ENCODE data around the gene QPCT. TPM values are rescaled to one million over a fixed set of nuclear protein-coding genes. Genes with fewer than 3 reads are reported as not detected.

Gene QPCT
- total RNA-seq, 1 donor from 2014 or later = 2.1 TPM

GRCh38 chr2:37324536-37324785 is 20.0 kb upstream of the QPCT start:
- ChIA-PET CTCF (interaction anchor here (1.1 kb wide), 1 partner anchor 71 kb away, joined by 3 read pairs; no protein-coding TSS in a partner anchor), POLR2A (interaction anchor here (0.7 to 4.2 kb wide), 16 partner anchors 9 to 1427 kb away, joined by 3 to 37 read pairs (median 6); partner anchors contain the start of genes CEBPZ, NDUFAF7 and SRSF7)
- Mint-ChIP-seq H3K36me3 (ENCODE audit: low read depth) (peaks cover 9% of the 10 kb centered on the region), H3K27me3 (no peaks in the 10 kb centered on the region), H3K4me3 (peak overlapping the region; percentile 77), H3K4me1 (peaks cover 44% of the 10 kb centered on the region), H3K9me3 (no peaks in the 10 kb centered on the region), H3K27ac (peak overlapping the region; percentile 63)
- no peak for TF ChIP-seq CTCF (IDR thresholded peaks at IDR 0.05)
- intact Hi-C loops (cut with micrococcal nuclease) = loop anchor here (1.0 to 5.0 kb wide), 5 partner anchors 20 to 1426 kb away; partner anchors contain the start of genes ATL2 and QPCT
- DNase-seq = no peak
- ATAC-seq (ENCODE audit: low read depth) = no peak

GRCh38 chr2:37324786-37325624 is 19.4 kb upstream of the QPCT start, which contains the start of gene PRKD3:
Gene PRKD3 (minus strand): TSS chr2:37324833. CDS start chr2:37316524, 8,309 bp downstream.
- Mint-ChIP-seq H3K9me3 (no peaks in the 10 kb centered on the region), H3K27me3 (no peaks in the 10 kb centered on the region), H3K36me3 (ENCODE audit: low read depth) (peaks cover 9% of the 10 kb centered on the region), H3K4me1 (peaks cover 38% of the 10 kb centered on the region), H3K4me3 (peak within 1 kb of the TSS; percentile 97), H3K27ac (peak within 1 kb of the TSS; percentile 96)
- DNase-seq (peak; percentile 73), ATAC-seq (ENCODE audit: low read depth) (peak; percentile 83)
- no peak for TF ChIP-seq CTCF (IDR thresholded peaks at IDR 0.05)
- intact Hi-C loops (cut with micrococcal nuclease) = loop anchor here (1.0 to 5.0 kb wide), 8 partner anchors 20 to 1425 kb away; partner anchors contain the start of genes ATL2, CEBPZ, NDUFAF7 and QPCT
- POLR2A ChIA-PET = interaction anchor here (0.6 to 4.2 kb wide), 18 partner anchors 8 to 1426 kb away, joined by 3 to 37 read pairs (median 4); partner anchors contain the start of genes CEBPZ, NDUFAF7, SRSF7 and STRN
- CTCF ChIA-PET = interaction anchor here (1.1 kb wide), 2 partner anchors 52 to 71 kb away, joined by 3 read pairs; no protein-coding TSS in a partner anchor

- intact Hi-C loops (cut with micrococcal nuclease) = loop anchor here (1.0 to 2.0 kb wide), 5 partner anchors 19 to 94 kb away; partner anchors contain the start of genes CEBPZ, NDUFAF7 and QPCT
- H3K4me3 Mint-ChIP-seq = peak overlapping the region; percentile 87
- no peak for DNase-seq
- CTCF ChIA-PET = interaction anchor here (1.1 kb wide), 2 partner anchors 52 to 70 kb away, joined by 3 read pairs; no protein-coding TSS in a partner anchor
- H3K36me3 Mint-ChIP-seq (ENCODE audit: low read depth) = peaks cover 9% of the 10 kb centered on the region
- POLR2A ChIA-PET = interaction anchor here (0.6 to 4.2 kb wide), 10 partner anchors 11 to 359 kb away, joined by 3 to 37 read pairs (median 9); partner anchors contain the start of genes CEBPZ, NDUFAF7 and STRN
- no peak for TF ChIP-seq CTCF (IDR thresholded peaks at IDR 0.05)
- no peaks in the 10 kb centered on the region for H3K9me3 Mint-ChIP-seq
- peak overlapping the region; percentile 84 for H3K27ac Mint-ChIP-seq
- no peak for ATAC-seq (ENCODE audit: low read depth)
- H3K27me3 Mint-ChIP-seq = no peaks in the 10 kb centered on the region
- H3K4me1 Mint-ChIP-seq = peaks cover 37% of the 10 kb centered on the region
These were observed 18.8 kb upstream of the QPCT start for GRCh38 chr2:37325625-37326071.

GRCh38 chr2:37326285-37326684 is 18.1 kb upstream of the QPCT start:
- CTCF ChIA-PET = interaction anchor here (1.1 kb wide), 1 partner anchor 51 kb away, joined by 3 read pairs; no protein-coding TSS in a partner anchor
- Mint-ChIP-seq H3K27ac (no peak overlapping the region), H3K27me3 (no peaks in the 10 kb centered on the region), H3K36me3 (ENCODE audit: low read depth) (peaks cover 9% of the 10 kb centered on the region), H3K4me1 (peaks cover 31% of the 10 kb centered on the region), H3K4me3 (peak overlapping the region; percentile 45), H3K9me3 (no peaks in the 10 kb centered on the region)
- POLR2A ChIA-PET = interaction anchor here (2.7 kb wide), 1 partner anchor 10 kb away, joined by 13 read pairs; no protein-coding TSS in a partner anchor
- no peak for DNase-seq
- ATAC-seq (ENCODE audit: low read depth) = no peak
- intact Hi-C loops (cut with micrococcal nuclease) = no loop called here
- TF ChIP-seq CTCF (IDR thresholded peaks at IDR 0.05) = no peak
